PC-3 (cell line): ENCODE measurements around the gene TFDP1. TPM values are rescaled to one million over a fixed set of nuclear protein-coding genes. Genes with fewer than 3 reads are reported as not detected.

Experiments
- ATAC-seq: fragments of 200-7000 bp; cut with Tn5 transposase; 2 replicates; pipeline ENCODE4 v1.9.1; 2020; ENCODE audit warnings: mild to moderate bottlenecking, moderate library complexity
- BruUV-seq: library from RNA; stranded (reverse); fragments of 400-500 nt; replicated peaks from 2 replicates; lab custom pipeline; 2021; lab: Mats Ljungman, UMichigan
- CTCF ChIA-PET: fragments of 300-600 bp; sonication (Branson Sonifier 250); formaldehyde crosslinking; loops from one replicate; lab custom pipeline; 2022; ENCODE audit warnings: antibody characterized with exemption; lab: Charles Lee
- POLR2A ChIA-PET: fragments of 300-600 bp; sonication (Branson Sonifier 250); formaldehyde crosslinking; loops from one replicate; lab custom pipeline; 2022; ENCODE audit warnings: antibody characterized with exemption; ENCODE audit not compliant: unreplicated experiment; lab: Charles Lee
- DNase-seq: peaks from one replicate; pipeline ENCODE4 v3.0.0-alpha.2; 2015
- H2AFZ ChIP-seq: fragments of 300-600 bp; sonication (generic); 2 replicates; pipeline ENCODE4 v1.6.0; 2016; ENCODE audit warnings: antibody characterized with exemption, low read length
- H3F3A ChIP-seq: fragments of 300-600 bp; sonication (generic); one replicate; pipeline ENCODE4 v1.6.0; 2017; ENCODE audit warnings: antibody characterized with exemption, low read length, control low read depth, mild to moderate bottlenecking; ENCODE audit not compliant: unreplicated experiment
- H3K27ac ChIP-seq: fragments of 300-600 bp; sonication (generic); 2 replicates; pipeline ENCODE4 v1.5.1; 2016; ENCODE audit warnings: mild to moderate bottlenecking, low read length
- H3K27me3 ChIP-seq: fragments of 300-600 bp; sonication (generic); 2 replicates; pipeline ENCODE4 v1.6.1; 2016; ENCODE audit warnings: low read length, mixed read lengths
- H3K36me3 ChIP-seq: fragments of 300-600 bp; sonication (generic); 2 replicates; pipeline ENCODE4 v1.6.1; 2016; ENCODE audit warnings: low read depth, mixed run types, low read length, mixed read lengths
- H3K4me1 ChIP-seq: fragments of 300-600 bp; sonication (generic); 2 replicates; pipeline ENCODE4 v1.5.1; 2016; ENCODE audit warnings: low read length; ENCODE audit not compliant: insufficient read depth
- H3K4me2 ChIP-seq: fragments of 300-600 bp; sonication (generic); 2 replicates; pipeline ENCODE4 v1.6.0; 2016; ENCODE audit warnings: low read length
- H3K4me3 ChIP-seq: fragments of 300-600 bp; sonication (generic); 2 replicates; pipeline ENCODE4 v1.5.1; 2016; ENCODE audit warnings: mild to moderate bottlenecking, low read length, mixed read lengths
- H3K79me2 ChIP-seq: fragments of 300-600 bp; sonication (generic); 2 replicates; pipeline ENCODE4 v1.6.1; 2017; ENCODE audit warnings: low read length, mixed read lengths
- H3K9ac ChIP-seq: fragments of 300-600 bp; sonication (generic); 2 replicates; pipeline ENCODE4 v1.6.0; 2016; ENCODE audit warnings: mild to moderate bottlenecking, low read length
- H3K9me2 ChIP-seq: fragments of 300-600 bp; sonication (generic); replicated peaks from 2 replicates; pipeline ENCODE4 v1.6.1; 2016; ENCODE audit warnings: mixed run types, low read length, mixed read lengths
- H3K9me3 ChIP-seq: fragments of 300-600 bp; sonication (generic); 2 replicates; pipeline ENCODE4 v1.6.1; 2016; ENCODE audit warnings: low read length, mixed read lengths
- H4K20me1 ChIP-seq: fragments of 300-600 bp; sonication (generic); 2 replicates; pipeline ENCODE4 v1.6.1; 2016; ENCODE audit warnings: low read length, mixed read lengths
- CTCF ChIP-seq: fragments of 300-600 bp; sonication (generic); conservative IDR thresholded peaks from 2 replicates; pipeline ENCODE4 v1.5.1; 2017; ENCODE audit warnings: antibody characterized with exemption, low read depth, mild to moderate bottlenecking, low read length
- EZH2 ChIP-seq: fragments of 300-600 bp; sonication (generic); IDR thresholded peaks from one replicate; pipeline ENCODE4 v1.6.1; 2017; ENCODE audit warnings: antibody characterized with exemption, mild to moderate bottlenecking, low read length; ENCODE audit not compliant: unreplicated experiment
- EZH2phosphoT487 ChIP-seq: fragments of 300-600 bp; sonication (generic); IDR thresholded peaks from 2 replicates; pipeline ENCODE4 v1.6.1; 2018; ENCODE audit warnings: mild to moderate bottlenecking, antibody characterized with exemption, low read length, borderline replicate concordance
- intact Hi-C: fragments of 100-400 bp; cut with micrococcal nuclease; formaldehyde crosslinking; loops from 2 replicates; pipeline ENCODE4 v1.9.0; 2023
- total RNA-seq: library from RNA; depleted of rRNA; stranded (reverse); fragments of >200 nt; gene quantifications from 2 replicates; pipeline ENCODE4 v1.2.3, GENCODE V29; 2014

Gene TFDP1
- total RNA-seq, 1 experiment from 2014 or later: 89.5 TPM

DNA sequence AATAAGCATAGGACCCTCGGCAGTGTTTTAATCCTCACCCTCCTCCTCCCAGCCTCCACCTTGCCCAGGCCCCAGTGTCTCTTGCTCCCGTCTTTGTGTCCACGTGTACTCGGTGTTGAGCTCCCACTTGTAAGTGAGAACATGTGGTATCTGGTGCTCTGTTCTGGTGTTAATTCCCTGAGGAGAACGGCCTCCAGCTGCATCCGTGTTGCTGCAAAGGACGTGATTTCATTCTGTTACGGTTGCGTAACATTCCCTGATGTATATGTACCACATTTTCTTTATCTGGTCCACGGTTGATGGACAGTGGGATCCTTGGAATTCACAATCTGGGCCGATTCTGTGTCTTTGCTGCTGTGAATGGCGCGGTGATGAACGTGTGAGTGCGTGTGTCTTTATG lies 44.7 kb upstream of the TFDP1 start:
- H3K4me2 ChIP-seq: no peak overlapping the region
- H3K27me3 ChIP-seq: no peaks in the 10 kb centered on the region
- TF ChIP-seq CTCF (no peak), EZH2 (no peak), EZH2phosphoT487 (no peak)
- intact Hi-C loops: no loop called here
- ChIA-PET POLR2A (no interaction called here), CTCF (no interaction called here)
- DNase-seq (no peak), ATAC-seq (no peak)
- BruUV-seq: no TSS peak
- H2AFZ ChIP-seq: no peak overlapping the region
- no peak overlapping the region for H3K9ac ChIP-seq
- no peaks in the 10 kb centered on the region for H3F3A ChIP-seq
- no peaks in the 10 kb centered on the region for H4K20me1 ChIP-seq
- no peaks in the 10 kb centered on the region for H3K9me3 ChIP-seq
- H3K4me1 ChIP-seq: 0 out of 2 replicates have a peak, but pooled peaks cover 5% of the 10 kb centered on the region
- H3K4me3 ChIP-seq: no peak overlapping the region
- no peak overlapping the region for H3K27ac ChIP-seq
- H3K36me3 ChIP-seq: no peaks in the 10 kb centered on the region
- H3K79me2 ChIP-seq: no peaks in the 10 kb centered on the region
- H3K9me2 ChIP-seq: no peaks in the 10 kb centered on the region

- H3K27ac ChIP-seq: no peak overlapping the region
- no peak overlapping the region for H3K9ac ChIP-seq
- no peak overlapping the region for H3K4me2 ChIP-seq
- no peak overlapping the region for H2AFZ ChIP-seq
- H3K9me3 ChIP-seq: no peaks in the 10 kb centered on the region
- no peak for TF ChIP-seq EZH2
- TF ChIP-seq CTCF: no peak
- TF ChIP-seq EZH2phosphoT487: no peak
- H3K79me2 ChIP-seq: no peaks in the 10 kb centered on the region
- no TSS peak for BruUV-seq
- no peaks in the 10 kb centered on the region for H3K36me3 ChIP-seq
- ATAC-seq: no peak
- H3K9me2 ChIP-seq: no peaks in the 10 kb centered on the region
- intact Hi-C loops: no loop called here
- H4K20me1 ChIP-seq: no peaks in the 10 kb centered on the region
- H3K4me3 ChIP-seq: no peak overlapping the region
- no peaks in the 10 kb centered on the region for H3F3A ChIP-seq
- POLR2A ChIA-PET: no interaction called here
- DNase-seq: no peak
- H3K4me1 ChIP-seq: 0 out of 2 replicates have a peak, but pooled peaks cover 5% of the 10 kb centered on the region
- CTCF ChIA-PET: no interaction called here
- H3K27me3 ChIP-seq: no peaks in the 10 kb centered on the region
These were observed 44.0 kb upstream of the TFDP1 start for GRCh38 chr13:113540523-113540922.

DNA sequence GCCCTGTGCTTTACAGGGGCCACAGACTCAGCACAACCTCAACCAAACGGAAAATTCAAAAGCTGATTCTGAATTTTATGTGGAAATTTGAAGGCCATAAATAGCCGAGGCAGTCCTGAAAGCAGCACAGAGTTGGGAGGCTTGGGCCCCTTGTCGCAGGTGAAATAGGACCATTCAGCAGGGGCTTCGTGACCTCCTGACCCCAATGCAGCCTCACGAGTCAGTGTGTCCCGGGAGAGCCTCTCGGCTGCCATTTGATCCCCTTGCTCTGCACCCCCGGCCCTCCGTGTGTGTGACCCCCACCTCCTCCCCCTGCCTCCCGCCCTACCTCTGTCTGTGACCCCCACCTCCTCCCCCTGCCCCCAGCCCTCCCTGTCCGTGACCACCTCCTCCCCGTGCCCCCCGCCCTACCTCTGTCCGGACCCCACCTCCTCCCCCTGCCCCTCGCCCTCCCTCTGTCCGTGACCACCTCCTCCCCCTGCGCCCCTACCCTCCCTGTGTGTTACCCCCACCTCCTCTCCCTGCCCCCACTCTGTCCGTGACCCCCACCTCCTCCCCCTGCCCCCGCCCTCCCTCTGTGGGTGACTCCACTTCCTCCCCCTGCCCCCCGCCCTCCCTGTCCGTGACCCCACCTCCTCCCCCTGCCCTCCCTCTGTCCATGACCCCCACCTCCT lies 41.7 kb upstream of the TFDP1 start:
- no TSS peak for BruUV-seq
- POLR2A ChIA-PET: no interaction called here
- TF ChIP-seq CTCF (no peak), EZH2 (no peak), EZH2phosphoT487 (no peak)

More for the DNA sequence above, 41.7 kb upstream of the TFDP1 start:
- no peaks in the 10 kb centered on the region for H3K27me3 ChIP-seq
- CTCF ChIA-PET: no interaction called here
- no peak overlapping the region for H3K4me2 ChIP-seq
- no peaks in the 10 kb centered on the region for H3F3A ChIP-seq
- H3K79me2 ChIP-seq: no peaks in the 10 kb centered on the region
- DNase-seq (no peak), ATAC-seq (no peak)
- no peak overlapping the region for H3K27ac ChIP-seq
- H3K9me3 ChIP-seq: no peaks in the 10 kb centered on the region
- H2AFZ ChIP-seq: no peak overlapping the region
- no peaks in the 10 kb centered on the region for H3K36me3 ChIP-seq
- H4K20me1 ChIP-seq: no peaks in the 10 kb centered on the region
- H3K9ac ChIP-seq: no peak overlapping the region
- no peaks in the 10 kb centered on the region for H3K9me2 ChIP-seq
- intact Hi-C loops: no loop called here
- H3K4me1 ChIP-seq: 0 out of 2 replicates have a peak, but pooled peaks cover 5% of the 10 kb centered on the region
- no peak overlapping the region for H3K4me3 ChIP-seq
